Measurements from ENCODE around the gene LARP1.

Gene LARP1

GRCh38 chr5:154791535-154791934, 36.4 kb downstream of the LARP1 start:
- no peak overlapping the region for H2AFZ ChIP-seq (ENCODE audit: low read depth, low read length, severe bottlenecking)
- H3F3A ChIP-seq (ENCODE audit: insufficient read depth), result peaks cover 3% of the 10 kb centered on the region; the same call in 1 of the 2 replicates
- H3K27ac ChIP-seq (ENCODE audit: low read depth, low read length), result no peak overlapping the region
- H3K9me3 ChIP-seq (ENCODE audit: insufficient read depth, low read length), result no peaks in the 10 kb centered on the region
- no peaks in the 10 kb centered on the region for H3K27me3 ChIP-seq (ENCODE audit: low read length)
- peaks cover 26% of the 10 kb centered on the region; the same call in 1 of the 2 replicates for H4K20me1 ChIP-seq (ENCODE audit: low read depth, low read length)
- peaks cover 55% of the 10 kb centered on the region for H3K79me2 ChIP-seq (ENCODE audit: insufficient read depth, low read length)
- H3K9me2 ChIP-seq (replicated peaks; ENCODE audit: insufficient read depth, low read length), result no peaks in the 10 kb centered on the region
- H3K9ac ChIP-seq (ENCODE audit: low read length), result no peak overlapping the region
- no peak overlapping the region for H3K4me2 ChIP-seq (ENCODE audit: low read depth, low read length, poor library complexity, severe bottlenecking)
- no peak overlapping the region for H3K4me3 ChIP-seq (ENCODE audit: insufficient read depth, low read length, poor library complexity, severe bottlenecking)
- H3K36me3 ChIP-seq (ENCODE audit: low read length), result peaks cover 31% of the 10 kb centered on the region
- TF ChIP-seq EZH2phosphoT487 (conservative IDR thresholded peaks at IDR 0.05; ENCODE audit: low read length), result no peak
- TF ChIP-seq CTCF (IDR thresholded peaks at IDR 0.05; ENCODE audit: insufficient read depth, low read length, poor library complexity, severe bottlenecking), result no peak

- no peaks in the 10 kb centered on the region for H3K9me3 ChIP-seq (ENCODE audit: insufficient read depth, low read length)
- no peak overlapping the region for H3K4me2 ChIP-seq (ENCODE audit: low read depth, low read length, poor library complexity, severe bottlenecking)
- peaks cover 7% of the 10 kb centered on the region; the same call in 1 of the 2 replicates for H3F3A ChIP-seq (ENCODE audit: insufficient read depth)
- peaks cover 20% of the 10 kb centered on the region for H4K20me1 ChIP-seq (ENCODE audit: low read depth, low read length)
- peaks cover 36% of the 10 kb centered on the region for H3K79me2 ChIP-seq (ENCODE audit: insufficient read depth, low read length)
- H3K27ac ChIP-seq (ENCODE audit: low read depth, low read length), result no peak overlapping the region
- H3K27me3 ChIP-seq (ENCODE audit: low read length), result no peaks in the 10 kb centered on the region
- TF ChIP-seq CTCF (IDR thresholded peaks at IDR 0.05; ENCODE audit: insufficient read depth, low read length, poor library complexity, severe bottlenecking), result no peak
- no peak overlapping the region for H3K4me3 ChIP-seq (ENCODE audit: insufficient read depth, low read length, poor library complexity, severe bottlenecking)
- H3K36me3 ChIP-seq (ENCODE audit: low read length), result peaks cover 49% of the 10 kb centered on the region
- no peak overlapping the region for H3K9ac ChIP-seq (ENCODE audit: low read length)
- H2AFZ ChIP-seq (ENCODE audit: low read depth, low read length, severe bottlenecking), result no peak overlapping the region
- H3K9me2 ChIP-seq (replicated peaks; ENCODE audit: insufficient read depth, low read length), result no peaks in the 10 kb centered on the region
Observed at GRCh38 chr5:154793599-154794524, 38.7 kb downstream of the LARP1 start.

- Histone ChIP-seq H3F3A (ENCODE audit: insufficient read depth) (peaks cover 7% of the 10 kb centered on the region; the same call in 1 of the 2 replicates), H3K9ac (ENCODE audit: low read length) (no peak overlapping the region), H3K9me2 (replicated peaks; ENCODE audit: insufficient read depth, low read length) (no peaks in the 10 kb centered on the region), H3K9me3 (ENCODE audit: insufficient read depth, low read length) (no peaks in the 10 kb centered on the region), H3K79me2 (ENCODE audit: insufficient read depth, low read length) (peaks cover 30% of the 10 kb centered on the region), H3K36me3 (ENCODE audit: low read length) (peaks cover 56% of the 10 kb centered on the region), H4K20me1 (ENCODE audit: low read depth, low read length) (peaks cover 16% of the 10 kb centered on the region), H2AFZ (ENCODE audit: low read depth, low read length, severe bottlenecking) (no peak overlapping the region), H3K27ac (ENCODE audit: low read depth, low read length) (no peak overlapping the region), H3K4me2 (ENCODE audit: low read depth, low read length, poor library complexity, severe bottlenecking) (no peak overlapping the region), H3K4me3 (ENCODE audit: insufficient read depth, low read length, poor library complexity, severe bottlenecking) (no peak overlapping the region), H3K27me3 (ENCODE audit: low read length) (no peaks in the 10 kb centered on the region)
- no peak for TF ChIP-seq CTCF (IDR thresholded peaks at IDR 0.05; ENCODE audit: insufficient read depth, low read length, poor library complexity, severe bottlenecking)
- TF ChIP-seq EZH2phosphoT487 (conservative IDR thresholded peaks at IDR 0.05; ENCODE audit: low read length), result no peak
Observed at GRCh38 chr5:154794525-154795234, 39.5 kb downstream of the LARP1 start.
